Neuronal stem cell (in vitro differentiated cells): ENCODE data around the gene FAM20B.
A peak's percentile ranks its signal among the peaks of the same experiment; 100 is the strongest.

Experiments used
- DNase-seq: peaks from one replicate; pipeline ENCODE4 v3.0.0-alpha.2; 2013; ENCODE audit warnings: low spot score
- H2AFZ ChIP-seq: one replicate; pipeline ENCODE4 v1.6.1; 2013; ENCODE audit warnings: mild to moderate bottlenecking, low read length, inconsistent platforms
- H2AK5ac ChIP-seq: 2 replicates; pipeline ENCODE4 v1.6.1; 2013; ENCODE audit warnings: low read depth, mild to moderate bottlenecking, inconsistent platforms, low read length, moderate library complexity, mixed read lengths
- H2BK120ac ChIP-seq: 2 replicates; pipeline ENCODE4 v1.6.1; 2013; ENCODE audit warnings: low read depth, mild to moderate bottlenecking, inconsistent platforms, low read length, moderate library complexity, mixed read lengths
- H2BK12ac ChIP-seq: one replicate; pipeline ENCODE4 v1.6.1; 2013; ENCODE audit warnings: low read length, inconsistent platforms
- H2BK15ac ChIP-seq: 2 replicates; pipeline ENCODE4 v1.6.1; 2013; ENCODE audit warnings: mild to moderate bottlenecking, low read length, inconsistent platforms, mixed read lengths
- H2BK5ac ChIP-seq: one replicate; pipeline ENCODE4 v1.6.1; 2013; ENCODE audit warnings: inconsistent platforms, mild to moderate bottlenecking, low read length, moderate library complexity
- H3K14ac ChIP-seq: one replicate; pipeline ENCODE4 v1.6.1; 2013; ENCODE audit warnings: low read length, inconsistent platforms
- H3K18ac ChIP-seq: 2 replicates; pipeline ENCODE4 v1.6.1; 2013; ENCODE audit warnings: low read length, inconsistent platforms
- H3K23ac ChIP-seq: 2 replicates; pipeline ENCODE4 v1.6.1; 2013; ENCODE audit warnings: low read depth, mild to moderate bottlenecking, mixed read lengths, low read length, inconsistent platforms; ENCODE audit not compliant: poor library complexity
- H3K27ac ChIP-seq: replicated peaks from 3 replicates; pipeline ENCODE4 v1.5.1; 2013; ENCODE audit warnings: low read length, inconsistent platforms
- H3K27me3 ChIP-seq, 3 experiments: 2 replicates each; pipeline ENCODE4 v1.6.1; 2013; ENCODE audit warnings: low read length in 3 of 3, mild to moderate bottlenecking in 2 of 3, inconsistent platforms in 1 of 3, low read depth in 1 of 3, mixed read lengths in 1 of 3, moderate library complexity in 1 of 3; ENCODE audit not compliant: control insufficient read depth in 3 of 3, insufficient read depth in 3 of 3
- H3K36me3 ChIP-seq, 2 donors: replicated peaks in 1 of 2; 2 replicates each; pipeline ENCODE4 v1.6.1; 2013; ENCODE audit warnings: low read length in 2 of 2; ENCODE audit not compliant: control insufficient read depth in 2 of 2, insufficient read depth in 2 of 2
- H3K4ac ChIP-seq: 2 replicates; pipeline ENCODE4 v1.6.1; 2013; ENCODE audit warnings: inconsistent platforms, mild to moderate bottlenecking, low read length, moderate library complexity
- H3K4me1 ChIP-seq, 2 donors: 1 replicate in 1 of 2; 2 replicates in 1 of 2; pipeline ENCODE4 v1.6.1; 2013; ENCODE audit warnings: low read length in 2 of 2, low read depth in 1 of 2; ENCODE audit not compliant: control insufficient read depth in 2 of 2, insufficient read depth in 1 of 2
- H3K4me2 ChIP-seq: one replicate; pipeline ENCODE4 v1.6.1; 2013; ENCODE audit warnings: mild to moderate bottlenecking, low read length, inconsistent platforms; ENCODE audit not compliant: insufficient read depth, poor library complexity, severe bottlenecking
- H3K4me3 ChIP-seq, 2 donors: 2 replicates each; pipeline ENCODE4 v1.5.1; 2013; ENCODE audit warnings: low read length in 2 of 2, mild to moderate bottlenecking in 2 of 2, inconsistent platforms in 1 of 2, moderate library complexity in 1 of 2
- H3K79me1 ChIP-seq: one replicate; pipeline ENCODE4 v1.6.1; 2013; ENCODE audit warnings: low read depth, mild to moderate bottlenecking, inconsistent platforms, low read length, moderate library complexity
- H3K9ac ChIP-seq: one replicate; pipeline ENCODE4 v1.6.1; 2013; ENCODE audit warnings: mild to moderate bottlenecking, low read depth, low read length, inconsistent platforms; ENCODE audit not compliant: poor library complexity
- H3K9me3 ChIP-seq, 2 donors: replicated peaks in 1 of 2; 2 replicates each; pipeline versions ENCODE3 to v1.6.1; 2013; ENCODE audit warnings: low read length in 2 of 2, mild to moderate bottlenecking in 2 of 2, inconsistent platforms in 1 of 2, low read depth in 1 of 2, mixed read lengths in 1 of 2, moderate library complexity in 1 of 2; ENCODE audit not compliant: control insufficient read depth in 2 of 2, insufficient read depth in 1 of 2
- H4K8ac ChIP-seq: one replicate; pipeline ENCODE4 v1.6.1; 2013; ENCODE audit warnings: low read depth, mild to moderate bottlenecking, inconsistent platforms, low read length, moderate library complexity
- H4K91ac ChIP-seq: one replicate; pipeline ENCODE4 v1.6.1; 2013; ENCODE audit warnings: low read length, low read depth, mild to moderate bottlenecking, inconsistent platforms; ENCODE audit not compliant: poor library complexity
- WGBS, 2 donors: extraction: QIAGEN DNeasy Blood & Tissue Kit; methylation state at CpG; one replicate each; pipeline ENCODE4 v1.1.7; 2013; ENCODE audit warnings: missing lambda C conversion rate in 2 of 2, mixed read lengths in 1 of 2; ENCODE audit not compliant: insufficient read length in 2 of 2, insufficient replicate concordance in 1 of 2; ENCODE audit errors: extremely low coverage in 2 of 2; 5-methylcytosine and 5-hydroxymethylcytosine counted together

FAM20B gene

DNA sequence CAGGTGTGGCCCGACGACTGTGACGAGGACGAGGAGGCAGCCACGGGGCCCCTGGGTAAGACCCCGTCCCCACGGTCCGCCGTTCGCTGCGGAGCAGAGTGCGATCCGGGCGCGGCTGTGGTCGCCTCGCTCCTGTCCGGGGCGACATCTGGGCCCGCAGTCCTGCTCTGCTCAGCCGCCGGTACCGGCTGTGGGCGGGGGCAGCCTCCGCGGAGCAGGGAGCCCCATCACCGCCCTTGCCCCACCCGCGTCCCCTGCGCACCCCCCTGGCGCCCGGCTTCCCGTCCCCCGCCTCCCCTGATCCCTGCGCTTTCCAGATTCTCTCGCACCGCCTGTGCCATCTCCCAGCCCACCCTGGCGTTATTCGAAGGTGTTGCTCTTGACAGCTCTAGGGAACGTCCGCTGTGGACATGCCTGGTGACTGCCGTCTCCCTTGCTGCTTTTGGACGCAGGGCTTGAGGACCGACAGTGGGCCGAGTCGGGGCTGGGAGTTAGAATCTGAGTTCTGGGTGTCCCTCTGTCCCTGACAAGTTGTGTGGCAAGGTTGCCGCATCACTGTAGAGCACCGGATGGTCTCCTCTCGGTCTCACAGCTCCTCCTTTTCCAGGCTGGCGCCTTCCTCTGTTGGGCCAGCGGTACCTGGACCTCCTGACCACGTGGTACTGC is 56.8 kb downstream of the FAM20B start:
- Histone ChIP-seq H2AFZ (peak overlapping the region; percentile 98), H2AK5ac (no peak overlapping the region), H3K23ac (peak overlapping the region; percentile 93), H3K4me2 (peak overlapping the region; percentile 86), H2BK15ac (no peak overlapping the region), H2BK12ac (no peak overlapping the region), H3K27ac (no peak overlapping the region), H4K91ac (no peak overlapping the region), H4K8ac (no peak overlapping the region), H2BK5ac (no peak overlapping the region), H3K4me3 (peak overlapping the region; percentile 82 to 89), H3K27me3 (peaks cover 0 to 6% (median 0%) of the 10 kb centered on the region in 3 experiments), H3K18ac (peak overlapping the region; percentile 96), H3K9me3 (no peaks in the 10 kb centered on the region), H3K36me3 (peaks cover 2 to 18% of the 10 kb centered on the region in 2 donors), H3K14ac (peak overlapping the region; percentile 95), H3K4ac (no peak overlapping the region), H3K79me1 (peaks cover 1% of the 10 kb centered on the region), H3K4me1 (peaks cover 6 to 11% of the 10 kb centered on the region in 2 donors), H3K9ac (peak overlapping the region; percentile 98), H2BK120ac (no peak overlapping the region)
- peak; percentile 33 for DNase-seq
- WGBS, 2 donors, result no CpG with 5 or more reads among the region's 52 CpGs

GRCh38 chr1:179082999-179083335 is 57.3 kb downstream of the FAM20B start:
- H4K8ac ChIP-seq, result no peak overlapping the region
- H3K18ac ChIP-seq, result no peak overlapping the region
- H3K4ac ChIP-seq, result no peak overlapping the region
- H3K9ac ChIP-seq, result no peak overlapping the region
- no peak overlapping the region for H2BK15ac ChIP-seq
- no peak overlapping the region for H4K91ac ChIP-seq
- H3K9me3 ChIP-seq, result no peaks in the 10 kb centered on the region
- WGBS, 2 donors, result no CpG with 5 or more reads among the region's 3 CpGs
- peak overlapping the region; percentile 82 to 89 for H3K4me3 ChIP-seq
- peaks cover 1% of the 10 kb centered on the region for H3K79me1 ChIP-seq
- peak overlapping the region; percentile 82 for H3K23ac ChIP-seq
- no peak overlapping the region for H2BK12ac ChIP-seq
- no peak overlapping the region for H3K27ac ChIP-seq
- no peak overlapping the region for H3K14ac ChIP-seq
- peaks cover 2 to 23% of the 10 kb centered on the region in 2 donors for H3K36me3 ChIP-seq
- H3K4me2 ChIP-seq, result peak overlapping the region; percentile 86
- DNase-seq, result no peak
- H2AK5ac ChIP-seq, result no peak overlapping the region
- peaks cover 6 to 13% of the 10 kb centered on the region in 2 donors for H3K4me1 ChIP-seq
- peaks cover 0 to 6% (median 0%) of the 10 kb centered on the region in 3 experiments for H3K27me3 ChIP-seq
- no peak overlapping the region for H2BK120ac ChIP-seq
- H2BK5ac ChIP-seq, result no peak overlapping the region
- H2AFZ ChIP-seq, result peak overlapping the region; percentile 98

DNA sequence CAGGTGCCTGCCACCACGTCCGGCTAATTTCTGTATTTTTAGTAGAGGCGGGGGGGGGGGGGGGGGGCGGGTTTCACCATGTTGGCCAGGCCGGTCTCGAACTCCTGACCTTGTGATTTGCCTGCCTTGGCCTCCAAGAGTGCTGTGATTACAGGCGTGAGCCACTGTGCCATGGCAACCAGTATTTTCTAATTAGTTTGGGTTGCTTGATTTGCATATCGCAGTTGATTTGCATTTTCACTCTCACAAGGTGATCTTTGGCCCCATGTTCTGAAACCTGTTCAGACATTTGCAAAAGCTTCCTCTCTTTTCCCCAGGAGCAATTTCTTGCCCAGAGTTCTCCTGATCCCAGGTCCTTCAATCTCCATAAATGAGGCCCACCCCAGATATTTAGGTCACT is 57.8 kb downstream of the FAM20B start:
- no CpG with 5 or more reads among the region's 8 CpGs for WGBS, 2 donors
- Histone ChIP-seq H3K4me1 (peaks cover 6 to 14% of the 10 kb centered on the region in 2 donors), H2BK15ac (no peak overlapping the region), H3K4me3 (no peak overlapping the region), H2BK120ac (no peak overlapping the region), H2BK5ac (no peak overlapping the region), H3K79me1 (peaks cover 1% of the 10 kb centered on the region), H3K18ac (no peak overlapping the region), H3K9me3 (no peaks in the 10 kb centered on the region), H3K4ac (no peak overlapping the region), H3K14ac (no peak overlapping the region), H3K9ac (no peak overlapping the region), H2BK12ac (no peak overlapping the region), H2AFZ (no peak overlapping the region), H4K91ac (no peak overlapping the region), H3K4me2 (no peak overlapping the region), H3K27me3 (peaks cover 0 to 6% (median 0%) of the 10 kb centered on the region in 3 experiments), H2AK5ac (no peak overlapping the region), H3K27ac (no peak overlapping the region), H3K23ac (no peak overlapping the region), H3K36me3 (peaks cover 3 to 28% of the 10 kb centered on the region in 2 donors), H4K8ac (no peak overlapping the region)
- no peak for DNase-seq

DNA sequence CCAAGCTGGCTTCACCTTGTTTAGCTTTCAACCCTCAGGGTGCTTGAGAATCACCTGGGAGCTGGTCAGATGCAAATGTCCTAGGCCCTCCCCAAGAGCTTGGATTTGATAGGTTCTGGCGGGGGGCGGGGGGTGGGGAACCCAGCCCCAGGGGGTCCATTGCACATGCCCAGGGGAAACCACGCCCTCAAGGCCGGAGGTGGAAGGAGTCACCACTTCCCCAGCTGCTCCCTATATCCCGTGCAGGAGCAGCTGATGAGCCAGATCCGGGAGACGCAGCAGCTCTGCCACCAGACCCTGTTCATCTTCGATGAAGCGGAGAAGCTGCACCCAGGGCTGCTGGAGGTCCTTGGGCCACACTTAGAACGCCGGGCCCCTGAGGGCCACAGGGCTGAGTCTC is 62.0 kb downstream of the FAM20B start:
- H3K4me3 ChIP-seq, result no peak overlapping the region
- no CpG with 5 or more reads among the region's 11 CpGs for WGBS, 2 donors
- no peak overlapping the region for H3K27ac ChIP-seq

More for the DNA sequence above, 62.0 kb downstream of the FAM20B start:
- Histone ChIP-seq H3K36me3 (peaks cover 11 to 61% of the 10 kb centered on the region in 2 donors), H3K4me2 (no peak overlapping the region), H3K9me3 (no peaks in the 10 kb centered on the region), H2BK5ac (no peak overlapping the region), H2AK5ac (no peak overlapping the region), H3K4me1 (peaks cover 0 to 8% of the 10 kb centered on the region in 2 donors), H3K18ac (peak overlapping the region; percentile 65), H4K91ac (no peak overlapping the region), H2BK15ac (no peak overlapping the region), H2BK120ac (no peak overlapping the region), H2BK12ac (no peak overlapping the region), H3K9ac (no peak overlapping the region), H3K4ac (no peak overlapping the region), H3K14ac (no peak overlapping the region), H4K8ac (no peak overlapping the region), H3K79me1 (peaks cover 1% of the 10 kb centered on the region), H3K23ac (peak overlapping the region; percentile 53), H2AFZ (no peak overlapping the region), H3K27me3 (peaks cover 0 to 5% (median 0%) of the 10 kb centered on the region in 3 experiments)
- no peak for DNase-seq
